ENCODE results near the gene HADHA. TPM values are rescaled to one million over a fixed set of nuclear protein-coding genes. Genes with fewer than 3 reads are reported as not detected.
A peak's percentile ranks its signal among the peaks of the same experiment; 100 is the strongest.

HADHA gene
- 100 to 1,000 TPM; 102 to 109 TPM for total RNA-seq
- 10 to 100 TPM; 76.0 to 76.4 TPM for polyA plus RNA-seq
- long read RNA-seq, donor 1, transcript HADHA-201 (20 exons, 3,037 nt) = major isoform, 506 of 661 reads
- long read RNA-seq, donor 1, transcript HADHA-211 (19 exons, 2,158 nt) = minor isoform, 8 of 661 reads
- long read RNA-seq, donor 1, partial matches to known transcripts = 105 of 661 reads
- long read RNA-seq, donor 1, other reads (novel, unspliced or antisense) = 38 of 661 reads
- long read RNA-seq, donor 2, transcript HADHA-201 (20 exons, 3,037 nt) = major isoform, 78 of 114 reads
- long read RNA-seq, donor 2, partial matches to known transcripts = 22 of 114 reads
- long read RNA-seq, donor 2, other reads (novel, unspliced or antisense) = 9 of 114 reads

DNA sequence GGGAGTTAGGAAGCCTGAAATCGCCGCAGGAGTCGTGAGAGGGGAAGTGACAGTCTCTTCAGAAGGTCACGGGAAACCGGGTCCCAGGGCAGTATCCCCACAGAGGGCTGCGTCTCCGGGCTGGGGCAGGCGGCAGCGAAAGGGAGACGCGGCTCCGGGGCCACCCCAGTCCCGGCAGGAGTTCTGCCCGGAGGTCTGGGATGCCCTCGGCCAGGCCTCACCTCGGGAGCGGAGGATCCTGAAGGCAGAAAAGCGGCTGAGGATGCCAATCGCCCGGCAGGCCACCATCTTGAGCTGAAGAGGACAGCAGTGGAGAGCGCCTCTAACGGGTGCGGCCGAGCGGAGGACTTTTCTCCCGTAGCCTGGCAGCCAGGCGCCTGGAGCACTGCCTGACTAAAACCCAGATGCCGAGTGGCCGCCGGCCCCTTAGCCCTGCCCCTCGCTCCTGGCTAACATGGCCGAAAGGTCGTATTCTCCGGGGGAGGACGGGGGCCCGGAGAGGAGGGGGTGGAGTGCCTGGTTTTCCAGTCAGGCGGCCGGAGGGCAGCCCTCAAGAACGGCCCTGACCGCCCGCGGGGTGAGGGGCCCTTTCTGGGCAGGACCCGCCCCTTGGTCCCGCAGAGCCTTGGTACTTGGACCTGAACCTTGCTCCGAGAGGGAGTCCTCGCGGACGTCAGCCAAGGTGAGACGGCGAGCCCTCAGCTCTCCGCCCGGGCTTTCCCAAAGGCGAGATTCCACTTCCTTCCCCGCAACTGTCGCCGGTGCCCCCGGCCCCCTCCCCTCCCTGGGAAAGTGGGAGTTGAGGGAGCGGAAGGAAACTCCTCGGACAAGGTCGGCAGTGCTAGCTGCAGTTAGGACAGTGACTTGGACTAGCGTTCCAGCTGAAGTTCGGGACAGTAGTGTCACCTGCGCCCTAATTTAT, at the start of gene HADHA, which contains the start of gene HADHB:
HADHA (minus strand) TSS at position 324 of the 922 bp plus-strand sequence; CDS start at position 288, 36 bp downstream.
HADHB (plus strand) TSS at position 631 of the 922 bp plus-strand sequence. CDS start 9,316 bp downstream, outside the sequence.
- Histone ChIP-seq H3K36me3 (ENCODE audit: control insufficient read depth in 1 of 2, insufficient read depth in 2 of 2, low read length in 1 of 2) (peaks cover 0 to 4% of the 10 kb centered on the region in 2 donors), H3K27ac (ENCODE audit: low read depth in 1 of 2, low read length in 2 of 2) (peak within 1 kb of the TSS in 1 of 2 donors; percentile 81), H3K27me3 (ENCODE audit: control insufficient read depth in 1 of 2, insufficient read depth in 2 of 2, low read length in 1 of 2) (no peaks in the 10 kb centered on the region), H3K9me3 (ENCODE audit: control insufficient read depth, low read length) (no peaks in the 10 kb centered on the region), H3K4me3 (ENCODE audit: low read length in 2 of 2) (peak within 1 kb of the TSS; percentile 78 to 83), H3K4me1 (ENCODE audit: control insufficient read depth in 1 of 2, insufficient read depth in 2 of 2, low read length in 2 of 2) (peaks cover 0 to 10% of the 10 kb centered on the region in 2 donors)
- DNase-seq (peak; percentile 93 to 95), ATAC-seq (ENCODE audit: low FRiP score) (peak; percentile 97)
- 0 to 1% methylated on average over 62 to 63 of the region's 63 CpGs for WGBS, 2 donors
- intact Hi-C loops (cut with DNase I) = loop anchor here (5.0 to 10.0 kb wide), 2 partner anchors 80 to 88 kb away; no protein-coding TSS in a partner anchor

DNA sequence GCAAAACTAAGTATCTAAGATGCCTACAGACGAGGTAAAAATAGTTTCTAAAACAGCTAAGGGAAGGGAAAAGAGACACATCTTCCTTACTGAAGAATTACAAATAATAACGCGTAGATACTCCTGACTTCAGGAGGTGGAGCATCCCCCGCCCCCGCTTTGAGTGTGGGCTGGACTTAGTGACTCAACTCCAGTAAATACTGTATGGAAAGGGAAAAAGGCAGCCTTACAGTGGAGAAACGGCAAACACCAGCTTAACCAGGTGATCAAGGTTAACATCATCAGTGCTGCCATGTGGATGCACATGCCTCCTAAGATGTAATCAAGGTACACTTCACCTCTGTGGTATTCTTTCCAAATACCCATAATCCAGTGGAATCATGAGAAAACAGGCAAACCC, 48.2 kb upstream of the HADHA start:
- Histone ChIP-seq H3K36me3 (ENCODE audit: control insufficient read depth in 1 of 2, insufficient read depth in 2 of 2, low read length in 1 of 2) (no peaks in the 10 kb centered on the region), H3K27ac (ENCODE audit: low read depth in 1 of 2, low read length in 2 of 2) (no peak overlapping the region), H3K9me3 (ENCODE audit: control insufficient read depth, low read length) (no peaks in the 10 kb centered on the region), H3K4me1 (ENCODE audit: control insufficient read depth in 1 of 2, insufficient read depth in 2 of 2, low read length in 2 of 2) (no peaks in the 10 kb centered on the region), H3K27me3 (ENCODE audit: control insufficient read depth in 1 of 2, insufficient read depth in 2 of 2, low read length in 1 of 2) (no peaks in the 10 kb centered on the region), H3K4me3 (ENCODE audit: low read length in 2 of 2) (no peak overlapping the region)
- intact Hi-C loops (cut with DNase I) = no loop called here
- 55 to 65% methylated on average over 6 of the region's 6 CpGs for WGBS, 2 donors
- ATAC-seq (ENCODE audit: low FRiP score) (no peak), DNase-seq (no peak)

DNA sequence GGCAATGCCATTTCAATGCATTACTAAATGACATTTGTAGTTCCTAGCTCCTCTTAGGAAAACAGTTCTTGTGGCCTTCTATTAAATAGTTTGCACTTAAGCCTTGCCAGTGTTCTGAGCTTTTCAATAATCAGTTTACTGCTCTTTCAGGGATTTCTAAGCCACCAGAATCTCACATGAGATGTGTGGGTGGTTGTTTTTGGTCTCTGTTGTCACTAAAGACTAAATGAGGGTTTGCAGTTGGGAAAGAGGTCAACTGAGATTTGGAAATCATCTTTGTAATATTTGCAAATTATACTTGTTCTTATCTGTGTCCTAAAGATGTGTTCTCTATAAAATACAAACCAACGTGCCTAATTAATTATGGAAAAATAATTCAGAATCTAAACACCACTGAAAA, 45.6 kb upstream of the HADHA start:
- H3K36me3 ChIP-seq (ENCODE audit: control insufficient read depth in 1 of 2, insufficient read depth in 2 of 2, low read length in 1 of 2) = peaks cover 0 to 2% of the 10 kb centered on the region in 2 donors
- WGBS, 2 donors = 65 to 73% methylated on average over 1 of the region's 1 CpG
- intact Hi-C loops (cut with DNase I) = no loop called here

DNA sequence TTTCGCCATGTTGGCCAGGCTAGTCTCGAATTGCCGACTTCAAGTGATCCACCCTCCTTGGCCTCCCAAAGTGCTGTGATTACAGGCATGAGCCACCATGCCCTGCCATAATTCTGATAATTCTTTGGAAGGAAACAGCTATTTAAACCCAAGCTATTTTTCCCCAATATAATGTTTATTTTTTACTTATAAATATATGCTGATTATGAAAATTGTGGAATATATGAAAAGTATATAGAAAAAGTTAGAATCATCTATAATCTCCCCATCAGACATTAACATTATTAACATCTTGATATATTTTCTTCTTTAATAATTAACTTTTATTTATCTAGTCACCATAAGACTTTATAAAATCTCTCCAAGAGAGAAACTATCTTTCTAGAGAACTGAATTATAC, 41.5 kb upstream of the HADHA start:
- no peak overlapping the region for H3K4me3 ChIP-seq (ENCODE audit: low read length in 2 of 2)
- H3K9me3 ChIP-seq (ENCODE audit: control insufficient read depth, low read length) = no peaks in the 10 kb centered on the region
- H3K4me1 ChIP-seq (ENCODE audit: control insufficient read depth in 1 of 2, insufficient read depth in 2 of 2, low read length in 2 of 2) = no peaks in the 10 kb centered on the region
- H3K27me3 ChIP-seq (ENCODE audit: control insufficient read depth in 1 of 2, insufficient read depth in 2 of 2, low read length in 1 of 2) = no peaks in the 10 kb centered on the region
- H3K27ac ChIP-seq (ENCODE audit: low read depth in 1 of 2, low read length in 2 of 2) = no peak overlapping the region
- 97 to 99% methylated on average over 3 of the region's 3 CpGs for WGBS, 2 donors
- ATAC-seq (ENCODE audit: low FRiP score) (no peak), DNase-seq (no peak)
- H3K36me3 ChIP-seq (ENCODE audit: control insufficient read depth in 1 of 2, insufficient read depth in 2 of 2, low read length in 1 of 2) = peaks cover 0 to 5% of the 10 kb centered on the region in 2 donors
- intact Hi-C loops (cut with DNase I) = no loop called here

More for the DNA sequence above, 45.6 kb upstream of the HADHA start:
- DNase-seq (no peak), ATAC-seq (ENCODE audit: low FRiP score) (no peak)
- no peak overlapping the region for H3K4me3 ChIP-seq (ENCODE audit: low read length in 2 of 2)
- H3K27me3 ChIP-seq (ENCODE audit: control insufficient read depth in 1 of 2, insufficient read depth in 2 of 2, low read length in 1 of 2) = no peaks in the 10 kb centered on the region
- no peaks in the 10 kb centered on the region for H3K4me1 ChIP-seq (ENCODE audit: control insufficient read depth in 1 of 2, insufficient read depth in 2 of 2, low read length in 2 of 2)
- no peaks in the 10 kb centered on the region for H3K9me3 ChIP-seq (ENCODE audit: control insufficient read depth, low read length)
- no peak overlapping the region for H3K27ac ChIP-seq (ENCODE audit: low read depth in 1 of 2, low read length in 2 of 2)

GRCh38 chr2:26284132-26284531, 39.7 kb upstream of the HADHA start:
- Histone ChIP-seq H3K4me3 (ENCODE audit: low read length in 2 of 2) (no peak overlapping the region), H3K9me3 (ENCODE audit: control insufficient read depth, low read length) (no peaks in the 10 kb centered on the region), H3K36me3 (ENCODE audit: control insufficient read depth in 1 of 2, insufficient read depth in 2 of 2, low read length in 1 of 2) (peaks cover 0 to 5% of the 10 kb centered on the region in 2 donors), H3K27me3 (ENCODE audit: control insufficient read depth in 1 of 2, insufficient read depth in 2 of 2, low read length in 1 of 2) (no peaks in the 10 kb centered on the region), H3K4me1 (ENCODE audit: control insufficient read depth in 1 of 2, insufficient read depth in 2 of 2, low read length in 2 of 2) (no peaks in the 10 kb centered on the region), H3K27ac (ENCODE audit: low read depth in 1 of 2, low read length in 2 of 2) (no peak overlapping the region)
- ATAC-seq (ENCODE audit: low FRiP score) (no peak), DNase-seq (no peak)
- WGBS, 2 donors = 94% methylated on average over 3 of the region's 3 CpGs
- intact Hi-C loops (cut with DNase I) = no loop called here

DNA sequence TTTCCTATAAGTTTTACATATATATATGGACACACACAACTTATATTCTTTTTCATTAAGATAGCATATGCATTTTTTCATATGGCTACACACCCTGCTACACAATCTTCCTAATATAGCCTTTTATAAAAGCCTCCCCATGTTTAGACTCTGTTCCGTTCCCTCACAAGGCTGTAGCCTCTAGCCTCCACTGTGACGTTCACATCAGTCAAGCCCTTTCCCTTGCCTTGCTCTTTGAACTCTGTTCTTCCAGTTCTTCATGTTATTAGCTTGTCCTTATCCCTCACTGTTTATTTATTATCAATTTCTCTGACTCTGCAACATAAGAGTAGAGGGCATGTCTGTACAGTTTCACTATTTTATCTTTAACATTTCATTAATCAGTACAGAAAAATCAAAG, 39.2 kb upstream of the HADHA start:
- no peak overlapping the region for H3K27ac ChIP-seq (ENCODE audit: low read depth in 1 of 2, low read length in 2 of 2)
- 88 to 94% methylated on average over 2 of the region's 2 CpGs for WGBS, 2 donors
- no peaks in the 10 kb centered on the region for H3K27me3 ChIP-seq (ENCODE audit: control insufficient read depth in 1 of 2, insufficient read depth in 2 of 2, low read length in 1 of 2)
- DNase-seq (no peak), ATAC-seq (ENCODE audit: low FRiP score) (no peak)
- intact Hi-C loops (cut with DNase I) = no loop called here
- H3K4me3 ChIP-seq (ENCODE audit: low read length in 2 of 2) = no peak overlapping the region
- H3K36me3 ChIP-seq (ENCODE audit: control insufficient read depth in 1 of 2, insufficient read depth in 2 of 2, low read length in 1 of 2) = peaks cover 0 to 7% of the 10 kb centered on the region in 2 donors
- no peaks in the 10 kb centered on the region for H3K4me1 ChIP-seq (ENCODE audit: control insufficient read depth in 1 of 2, insufficient read depth in 2 of 2, low read length in 2 of 2)
- H3K9me3 ChIP-seq (ENCODE audit: control insufficient read depth, low read length) = no peaks in the 10 kb centered on the region

DNA sequence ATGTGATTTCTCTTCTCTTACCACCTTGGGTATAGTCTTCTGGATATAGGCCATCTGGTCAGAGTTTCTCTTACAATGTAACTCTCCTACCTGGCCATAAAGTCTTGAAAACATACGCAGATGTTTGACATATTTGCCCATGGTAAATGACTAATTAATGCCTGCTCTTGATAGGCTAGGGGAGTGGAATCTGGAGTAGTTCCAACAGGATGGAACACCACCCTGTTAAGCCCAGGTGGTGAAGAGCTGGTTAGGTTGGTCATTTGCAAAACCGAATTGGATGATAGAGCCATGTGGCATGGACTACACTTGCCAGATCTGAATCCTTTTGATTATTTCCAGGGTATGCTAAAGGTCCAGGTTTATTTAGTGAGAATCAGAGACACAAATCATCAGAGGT, 36.8 kb upstream of the HADHA start:
- intact Hi-C loops (cut with DNase I) = no loop called here
- H3K36me3 ChIP-seq (ENCODE audit: control insufficient read depth in 1 of 2, insufficient read depth in 2 of 2, low read length in 1 of 2) = peaks cover 0 to 11% of the 10 kb centered on the region in 2 donors
- no peak for ATAC-seq (ENCODE audit: low FRiP score)
- DNase-seq = no peak
- H3K27ac ChIP-seq (ENCODE audit: low read depth in 1 of 2, low read length in 2 of 2) = no peak overlapping the region
- H3K9me3 ChIP-seq (ENCODE audit: control insufficient read depth, low read length) = no peaks in the 10 kb centered on the region
- H3K27me3 ChIP-seq (ENCODE audit: control insufficient read depth in 1 of 2, insufficient read depth in 2 of 2, low read length in 1 of 2) = no peaks in the 10 kb centered on the region
- 89 to 91% methylated on average over 2 of the region's 2 CpGs for WGBS, 2 donors
- no peak overlapping the region for H3K4me3 ChIP-seq (ENCODE audit: low read length in 2 of 2)
- H3K4me1 ChIP-seq (ENCODE audit: control insufficient read depth in 1 of 2, insufficient read depth in 2 of 2, low read length in 2 of 2) = no peaks in the 10 kb centered on the region

DNA sequence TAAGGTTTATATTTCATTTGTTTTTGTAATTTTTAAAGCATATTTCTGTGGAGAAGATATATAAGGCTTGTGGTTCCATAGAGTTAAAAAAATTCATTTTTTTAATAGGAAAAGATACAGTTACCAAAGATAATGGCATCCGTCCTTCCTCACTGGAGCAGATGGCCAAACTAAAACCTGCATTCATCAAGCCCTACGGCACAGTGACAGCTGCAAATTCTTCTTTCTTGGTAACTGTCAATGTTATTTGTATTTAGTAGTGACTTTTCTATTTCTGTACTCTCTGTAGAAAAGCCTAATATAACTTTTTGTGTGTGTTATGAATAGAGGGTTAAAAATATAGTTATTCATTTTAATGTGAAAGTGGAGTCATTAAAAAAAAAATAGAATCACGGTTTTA, 35.5 kb upstream of the HADHA start:
- H3K9me3 ChIP-seq (ENCODE audit: control insufficient read depth, low read length) = no peaks in the 10 kb centered on the region
- no peaks in the 10 kb centered on the region for H3K27me3 ChIP-seq (ENCODE audit: control insufficient read depth in 1 of 2, insufficient read depth in 2 of 2, low read length in 1 of 2)
- H3K27ac ChIP-seq (ENCODE audit: low read depth in 1 of 2, low read length in 2 of 2) = no peak overlapping the region
- 80 to 84% methylated on average over 3 of the region's 3 CpGs for WGBS, 2 donors
- H3K4me3 ChIP-seq (ENCODE audit: low read length in 2 of 2) = no peak overlapping the region
- peaks cover 0 to 12% of the 10 kb centered on the region in 2 donors for H3K36me3 ChIP-seq (ENCODE audit: control insufficient read depth in 1 of 2, insufficient read depth in 2 of 2, low read length in 1 of 2)
- H3K4me1 ChIP-seq (ENCODE audit: control insufficient read depth in 1 of 2, insufficient read depth in 2 of 2, low read length in 2 of 2) = no peaks in the 10 kb centered on the region
- intact Hi-C loops (cut with DNase I) = no loop called here
- DNase-seq (no peak), ATAC-seq (ENCODE audit: low FRiP score) (no peak)
